Keratinocyte (primary cell): Measurements from ENCODE around the gene PTPRZ1.

Source experiments
- CTCF ChIP-seq, 3 experiments: IDR thresholded peaks in 1 of 3; conservative IDR thresholded peaks in 1 of 3; optimal IDR thresholded peaks in 1 of 3; 2 replicates in 2 of 3; 3 replicates in 1 of 3; pipeline versions ENCODE3 to v1.5.1; 2011; ENCODE audit warnings: low read length in 3 of 3, mild to moderate bottlenecking in 3 of 3, moderate library complexity in 2 of 3, control low read depth in 1 of 3, inconsistent platforms in 1 of 3; ENCODE audit not compliant: insufficient read depth in 2 of 3; ENCODE audit errors: extremely low read depth in 1 of 3
- EZH2 ChIP-seq: IDR thresholded peaks from one replicate; pipeline ENCODE4 v1.6.1; 2012; ENCODE audit warnings: inconsistent platforms, mild to moderate bottlenecking, low read length, moderate library complexity

- TF ChIP-seq CTCF (optimal IDR thresholded peaks at IDR 0.05 in 1 of 3, IDR thresholded peaks at IDR 0.05 in 1 of 3, conservative IDR thresholded peaks at IDR 0.05 in 1 of 3; ENCODE audit: extremely low read depth in 1 of 3, insufficient read depth in 2 of 3, low read length in 3 of 3) (peak; percentile 22 to 94 (median 73)), EZH2 (no peak)
Measured at GRCh38 chr7:121961089-121961867, 88.3 kb downstream of the PTPRZ1 start.
